PFSK-1 (cell line): Measurements from ENCODE around the gene TSPAN6.

ENCODE experiments used
- POLR2AphosphoS5 ChIP-seq: IDR thresholded peaks from 2 replicates; pipeline ENCODE4 v1.6.1; 2012; ENCODE audit warnings: low read depth, mild to moderate bottlenecking, control low read depth, low read length, moderate library complexity
- TF ChIP-seq, protein P1 (sequence below), 2 experiments: IDR thresholded peaks; 2 replicates each; pipeline versions ENCODE4 v1.6.1 to v1.8.0; 2011 to 2012; ENCODE audit warnings: low read depth in 2 of 2, low read length in 2 of 2, control low read depth in 1 of 2, inconsistent platforms in 1 of 2, mild to moderate bottlenecking in 1 of 2, moderate library complexity in 1 of 2; ENCODE audit not compliant: insufficient read depth in 1 of 2

DNA sequence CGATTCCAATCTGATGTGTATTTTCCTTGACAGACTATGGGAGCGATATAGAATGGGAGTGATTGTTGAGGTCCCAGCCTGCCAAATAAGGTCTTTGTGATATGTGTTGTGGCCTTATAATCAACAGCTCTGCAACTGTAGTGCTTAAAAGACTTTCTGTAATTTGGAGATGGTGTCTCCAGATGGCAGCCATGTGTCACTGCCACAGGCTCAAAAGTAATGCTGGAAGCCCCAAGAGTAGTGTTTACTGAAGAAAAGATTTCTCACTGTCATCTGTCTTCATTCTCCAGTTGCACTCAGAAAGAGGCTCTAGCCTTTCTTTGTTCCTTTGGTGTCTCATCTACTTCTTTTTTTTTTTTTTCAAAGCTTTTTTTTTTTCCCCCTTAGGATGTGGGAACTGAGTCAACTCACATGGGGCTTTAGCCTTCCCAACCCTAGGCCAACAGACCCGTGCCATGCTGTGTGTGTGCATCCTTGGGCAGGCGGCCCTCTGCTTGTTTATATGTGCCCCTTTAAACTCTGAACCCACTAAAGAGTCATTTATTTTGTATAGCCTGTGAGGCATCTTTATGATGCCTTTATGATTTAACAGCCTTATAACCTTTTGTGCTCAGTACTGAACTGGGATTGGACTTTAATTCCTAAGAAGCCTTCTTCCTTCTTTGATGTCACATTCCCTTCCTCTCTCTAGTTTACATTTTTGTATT, 23.0 kb upstream of the TSPAN6 start:
- TF ChIP-seq POLR2AphosphoS5: no peak
- TF ChIP-seq, protein P1, sequence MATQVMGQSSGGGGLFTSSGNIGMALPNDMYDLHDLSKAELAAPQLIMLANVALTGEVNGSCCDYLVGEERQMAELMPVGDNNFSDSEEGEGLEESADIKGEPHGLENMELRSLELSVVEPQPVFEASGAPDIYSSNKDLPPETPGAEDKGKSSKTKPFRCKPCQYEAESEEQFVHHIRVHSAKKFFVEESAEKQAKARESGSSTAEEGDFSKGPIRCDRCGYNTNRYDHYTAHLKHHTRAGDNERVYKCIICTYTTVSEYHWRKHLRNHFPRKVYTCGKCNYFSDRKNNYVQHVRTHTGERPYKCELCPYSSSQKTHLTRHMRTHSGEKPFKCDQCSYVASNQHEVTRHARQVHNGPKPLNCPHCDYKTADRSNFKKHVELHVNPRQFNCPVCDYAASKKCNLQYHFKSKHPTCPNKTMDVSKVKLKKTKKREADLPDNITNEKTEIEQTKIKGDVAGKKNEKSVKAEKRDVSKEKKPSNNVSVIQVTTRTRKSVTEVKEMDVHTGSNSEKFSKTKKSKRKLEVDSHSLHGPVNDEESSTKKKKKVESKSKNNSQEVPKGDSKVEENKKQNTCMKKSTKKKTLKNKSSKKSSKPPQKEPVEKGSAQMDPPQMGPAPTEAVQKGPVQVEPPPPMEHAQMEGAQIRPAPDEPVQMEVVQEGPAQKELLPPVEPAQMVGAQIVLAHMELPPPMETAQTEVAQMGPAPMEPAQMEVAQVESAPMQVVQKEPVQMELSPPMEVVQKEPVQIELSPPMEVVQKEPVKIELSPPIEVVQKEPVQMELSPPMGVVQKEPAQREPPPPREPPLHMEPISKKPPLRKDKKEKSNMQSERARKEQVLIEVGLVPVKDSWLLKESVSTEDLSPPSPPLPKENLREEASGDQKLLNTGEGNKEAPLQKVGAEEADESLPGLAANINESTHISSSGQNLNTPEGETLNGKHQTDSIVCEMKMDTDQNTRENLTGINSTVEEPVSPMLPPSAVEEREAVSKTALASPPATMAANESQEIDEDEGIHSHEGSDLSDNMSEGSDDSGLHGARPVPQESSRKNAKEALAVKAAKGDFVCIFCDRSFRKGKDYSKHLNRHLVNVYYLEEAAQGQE (IDR thresholded peaks at IDR 0.05; ENCODE audit: insufficient read depth in 1 of 2, low read depth in 2 of 2, low read length in 2 of 2): no peak
